T-helper 1 cell treated with Interleukin-12 subunit alpha and Interleukin-12 subunit beta and Interleukin-4 antibody, amounts not matched to agents 30 μg/mL and 1 μg/mL, for 36 hours (primary cell): ENCODE measurements around the gene SLC25A19.
A peak's percentile ranks its signal among the peaks of the same experiment; 100 is the strongest.
"Not testable (repeated sequence)": the region's sequence is repeated elsewhere in the genome, so short reads cannot be mapped to it uniquely, and the experiment has no call there.

Experiments
- H3K27ac Mint-ChIP-seq: one replicate; pipeline ENCODE4 v1.8.0; 2021; ENCODE audit warnings: mild to moderate bottlenecking, mixed read lengths
- H3K27me3 Mint-ChIP-seq: one replicate; pipeline ENCODE4 v1.8.0; 2021; ENCODE audit warnings: low read depth, mixed read lengths
- H3K36me3 Mint-ChIP-seq: one replicate; pipeline ENCODE4 v1.8.0; 2021; ENCODE audit warnings: low read depth, mixed read lengths
- H3K4me1 Mint-ChIP-seq: one replicate; pipeline ENCODE4 v1.8.0; 2021; ENCODE audit warnings: low read depth, mixed read lengths
- H3K4me3 Mint-ChIP-seq: one replicate; pipeline ENCODE4 v1.8.0; 2021; ENCODE audit warnings: mild to moderate bottlenecking, moderate library complexity, mixed read lengths
- H3K9me3 Mint-ChIP-seq: one replicate; pipeline ENCODE4 v1.8.0; 2021; ENCODE audit warnings: mixed read lengths

Gene SLC25A19

DNA sequence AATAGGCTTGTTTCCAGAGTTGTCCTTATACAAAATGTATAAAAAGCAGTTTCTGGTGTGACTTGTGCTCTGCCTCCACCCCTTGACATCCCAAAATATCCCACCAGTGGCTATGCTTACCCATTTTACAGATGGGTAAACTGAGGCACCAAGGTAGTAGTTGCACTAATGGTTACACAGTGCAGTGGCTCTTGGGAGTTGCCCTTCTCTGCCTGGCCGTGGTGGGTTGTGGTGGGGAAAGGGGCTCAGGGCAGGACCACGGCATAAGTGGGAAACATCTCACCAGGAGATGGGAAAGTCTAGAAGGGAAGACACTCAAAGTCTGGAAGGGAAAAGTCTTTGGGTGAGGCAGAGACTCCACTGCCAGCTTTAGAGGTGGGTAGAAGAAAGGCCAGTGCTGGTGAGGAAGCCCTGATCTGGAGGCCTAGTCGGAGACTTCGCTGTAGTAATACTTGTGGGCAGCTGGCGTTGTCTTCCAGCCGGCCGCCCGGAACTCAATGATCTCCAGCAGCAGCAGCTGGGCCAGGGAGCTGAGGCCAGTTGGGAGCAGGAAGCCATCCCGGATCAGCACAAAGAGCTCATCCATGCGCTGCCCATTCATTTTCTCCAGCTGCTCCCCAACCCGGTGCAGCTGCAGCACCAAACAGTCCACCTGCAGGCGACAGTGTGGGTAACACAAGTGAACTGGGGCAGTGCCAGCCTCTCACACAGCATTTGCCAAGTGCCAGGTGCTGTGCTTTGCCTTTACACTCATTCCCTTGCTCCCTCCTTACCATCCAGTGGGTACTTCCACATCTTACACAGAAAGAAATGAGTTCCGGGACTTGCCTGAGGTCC, 22.7 kb downstream of the SLC25A19 start:
- Mint-ChIP-seq H3K36me3 (peaks cover 6% of the 10 kb centered on the region), H3K27me3 (no peaks in the 10 kb centered on the region), H3K4me3 (no peak overlapping the region), H3K4me1 (peaks cover 21% of the 10 kb centered on the region), H3K27ac (no peak overlapping the region), H3K9me3 (no peaks in the 10 kb centered on the region)

DNA sequence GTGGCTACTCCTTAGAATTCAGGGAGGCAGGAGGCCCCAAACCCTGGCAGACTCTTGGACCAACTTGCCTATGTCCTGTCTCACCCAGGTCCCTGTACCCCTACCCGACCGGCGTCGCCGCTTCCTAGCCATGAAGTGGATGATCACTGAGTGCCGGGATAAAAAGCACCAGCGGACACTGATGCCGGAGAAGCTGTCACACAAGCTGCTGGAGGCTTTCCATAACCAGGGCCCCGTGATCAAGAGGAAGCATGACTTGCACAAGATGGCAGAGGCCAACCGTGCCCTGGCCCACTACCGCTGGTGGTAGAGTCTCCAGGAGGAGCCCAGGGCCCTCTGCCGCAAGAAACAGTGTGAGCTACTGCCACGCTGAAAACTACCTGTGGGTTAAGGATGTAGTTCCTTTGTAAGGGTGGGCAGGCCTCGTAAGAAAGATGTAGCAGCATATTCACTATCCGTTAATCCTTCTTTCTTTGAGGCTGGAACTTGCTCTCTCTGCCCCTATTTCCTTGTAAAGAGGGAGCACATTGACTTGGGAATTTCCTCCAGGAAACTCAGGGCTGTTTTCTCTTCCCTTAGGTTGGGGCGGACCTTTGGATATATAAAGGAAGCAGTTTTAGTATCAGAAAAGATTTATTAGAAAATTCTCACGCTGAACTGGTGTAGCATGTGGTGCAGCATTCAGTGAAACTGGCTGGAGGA, 23.5 kb downstream of the SLC25A19 start:
- Mint-ChIP-seq H3K36me3 (peaks cover 6% of the 10 kb centered on the region), H3K27me3 (no peaks in the 10 kb centered on the region), H3K4me3 (no peak overlapping the region), H3K4me1 (peaks cover 23% of the 10 kb centered on the region), H3K27ac (no peak overlapping the region), H3K9me3 (no peaks in the 10 kb centered on the region)

DNA sequence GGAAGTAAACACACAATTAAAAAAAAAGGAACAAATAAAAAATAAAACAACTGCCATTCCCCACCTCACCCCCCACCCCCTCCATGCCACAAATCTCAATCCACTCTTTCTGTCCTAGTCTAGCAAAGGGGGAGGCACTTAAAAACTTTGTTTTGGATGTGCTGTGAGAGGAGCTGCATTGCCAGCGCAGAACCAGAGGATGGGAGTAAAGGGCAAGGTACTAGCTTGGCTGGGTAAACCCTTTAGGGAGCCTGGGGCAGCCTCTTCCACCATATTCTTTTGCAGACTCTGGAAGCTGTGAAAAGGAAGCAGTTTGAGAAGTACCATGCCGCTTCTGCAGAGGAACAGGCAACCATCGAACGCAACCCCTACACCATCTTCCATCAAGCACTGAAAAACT, 26.2 kb downstream of the SLC25A19 start:
- H3K27me3 Mint-ChIP-seq, result no peaks in the 10 kb centered on the region
- H3K36me3 Mint-ChIP-seq, result peaks cover 7% of the 10 kb centered on the region
- H3K27ac Mint-ChIP-seq, result no peak overlapping the region
- peak overlapping the region; percentile 98 for H3K4me3 Mint-ChIP-seq
- peaks cover 27% of the 10 kb centered on the region for H3K4me1 Mint-ChIP-seq
- H3K9me3 Mint-ChIP-seq, result no peaks in the 10 kb centered on the region

DNA sequence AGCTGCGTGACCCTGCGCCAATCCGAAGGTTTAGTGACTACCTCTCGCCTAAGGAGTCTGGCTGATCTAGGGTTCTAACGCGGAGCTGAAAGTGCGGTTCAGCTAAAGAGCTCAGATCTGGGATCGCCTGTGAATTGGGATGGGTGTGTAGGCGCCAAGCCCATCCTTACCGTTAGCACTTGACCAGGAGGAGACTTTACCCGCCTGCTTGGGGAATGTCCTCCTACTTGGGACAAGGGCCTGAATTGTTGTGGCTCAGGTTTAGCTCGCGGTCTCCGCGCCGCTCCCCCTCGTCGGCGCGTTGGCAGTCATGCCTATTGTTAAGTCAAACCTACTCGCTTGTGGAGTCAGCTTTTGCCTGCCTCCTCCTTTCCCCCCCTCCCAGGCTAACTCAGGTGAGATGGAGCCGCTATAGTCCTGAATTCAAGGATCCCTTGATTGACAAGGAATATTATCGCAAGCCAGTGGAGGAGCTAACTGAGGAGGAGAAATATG, 27.1 kb downstream of the SLC25A19 start:
- Mint-ChIP-seq H3K27ac (peak overlapping the region; percentile 97), H3K9me3 (no peaks in the 10 kb centered on the region), H3K4me1 (peaks cover 30% of the 10 kb centered on the region), H3K36me3 (peaks cover 10% of the 10 kb centered on the region), H3K4me3 (peak overlapping the region; percentile 98), H3K27me3 (no peaks in the 10 kb centered on the region)

DNA sequence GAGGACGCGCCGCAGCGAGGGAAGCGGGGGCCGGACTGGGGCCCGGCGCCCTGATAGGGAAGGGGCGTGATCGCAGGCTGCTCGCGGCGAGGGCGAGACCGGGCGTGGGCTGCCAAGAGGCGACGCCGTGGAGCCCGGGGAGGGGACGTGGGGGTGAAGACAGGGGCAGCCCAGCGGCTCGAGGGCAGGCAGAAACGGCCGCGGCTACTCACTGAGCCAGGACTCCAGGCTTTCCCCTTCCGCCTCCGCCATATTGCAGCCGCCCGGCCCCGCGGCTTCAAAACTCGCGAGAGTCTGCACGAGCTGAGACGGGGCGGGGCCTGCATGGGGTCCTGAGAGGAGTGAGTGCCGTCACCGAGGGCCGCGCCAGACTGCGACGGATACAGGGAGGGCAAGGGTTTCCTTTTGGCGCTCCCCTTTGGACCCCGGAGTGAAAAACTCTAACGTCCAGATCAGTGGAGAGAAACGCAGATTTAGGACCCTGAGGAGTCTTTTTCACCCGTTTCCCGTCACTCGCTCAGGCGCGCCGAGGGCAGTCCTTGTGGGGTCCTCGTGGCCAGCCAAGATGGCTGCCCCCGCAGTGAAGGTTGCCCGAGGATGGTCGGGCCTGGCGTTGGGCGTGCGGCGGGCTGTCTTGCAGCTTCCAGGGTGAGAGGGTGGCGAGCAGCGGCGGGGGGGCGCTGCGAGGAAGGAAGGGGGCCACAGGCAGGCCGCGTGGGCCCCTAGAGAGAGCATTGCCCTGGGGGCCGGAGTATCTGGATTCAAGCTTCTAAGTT, 27.7 kb downstream of the SLC25A19 start, which contains the start of the genes GGA3 and MRPS7:
Gene GGA3 (minus strand): TSS at position 271 of the 776 bp plus-strand sequence. CDS start 19 bp downstream, at position 252.
Gene MRPS7 (plus strand): TSS at position 544 of the 776 bp plus-strand sequence. CDS start 22 bp downstream, at position 566.
- Mint-ChIP-seq H3K4me1 (peaks cover 30% of the 10 kb centered on the region), H3K27ac (peak within 1 kb of the TSS; percentile 97), H3K27me3 (no peaks in the 10 kb centered on the region), H3K4me3 (peak within 1 kb of the TSS; percentile 98), H3K36me3 (peaks cover 10% of the 10 kb centered on the region), H3K9me3 (no peaks in the 10 kb centered on the region)

DNA sequence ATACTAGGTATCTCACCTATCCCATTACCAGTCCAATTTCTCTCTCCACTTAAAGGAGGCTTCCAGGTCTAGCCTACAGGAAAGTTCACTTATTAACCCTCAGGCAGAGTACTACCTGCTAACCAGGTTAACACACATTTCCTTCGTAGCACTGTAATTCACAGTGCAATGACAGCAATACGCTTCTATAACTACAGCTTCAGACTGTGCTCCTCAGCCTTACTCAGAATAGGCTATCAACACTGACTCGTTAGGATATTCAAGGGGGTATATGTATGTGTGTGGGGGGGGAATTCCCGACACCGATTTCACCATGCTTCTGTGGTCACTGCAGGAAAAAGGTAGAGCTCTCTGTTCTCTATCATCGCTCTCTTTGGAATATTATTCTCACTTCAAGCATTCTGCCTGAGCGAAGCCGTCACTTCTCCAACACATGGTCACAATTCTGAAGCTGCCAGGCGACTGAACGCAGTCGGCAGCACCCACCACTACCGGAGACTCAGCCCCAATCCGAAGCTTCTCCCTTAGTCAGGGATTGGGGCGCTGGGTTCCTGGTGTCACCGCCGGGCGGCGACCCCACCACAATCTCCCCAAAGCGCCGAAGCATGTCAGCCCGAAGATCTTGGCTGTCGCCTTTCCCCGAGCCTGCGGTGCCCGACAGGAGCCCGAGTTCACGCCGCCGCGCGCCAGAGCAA, 28.4 kb downstream of the SLC25A19 start:
- no peaks in the 10 kb centered on the region for H3K9me3 Mint-ChIP-seq
- peak overlapping the region; percentile 98 for H3K4me3 Mint-ChIP-seq
- peak overlapping the region; percentile 97 for H3K27ac Mint-ChIP-seq
- peaks cover 30% of the 10 kb centered on the region for H3K4me1 Mint-ChIP-seq
- peaks cover 10% of the 10 kb centered on the region for H3K36me3 Mint-ChIP-seq
- H3K27me3 Mint-ChIP-seq, result no peaks in the 10 kb centered on the region

DNA sequence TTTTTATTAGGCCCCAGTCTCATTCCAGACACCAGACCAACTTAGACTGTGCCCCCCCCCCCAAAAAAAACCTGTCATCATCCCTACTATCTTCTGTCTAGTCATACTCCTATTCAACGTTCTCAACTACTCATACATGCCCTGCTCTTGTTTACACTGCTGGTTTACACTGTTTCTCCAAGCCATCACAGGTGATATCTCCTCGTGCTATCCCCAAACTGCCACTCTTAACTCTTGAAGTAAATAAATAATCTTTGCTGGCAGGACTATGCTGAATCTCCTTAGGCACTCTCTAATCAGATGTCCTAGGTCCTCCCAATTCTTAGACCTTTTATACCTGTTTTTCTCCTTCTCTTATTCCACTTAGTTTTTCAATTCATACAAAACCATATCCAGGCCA, 32.0 kb downstream of the SLC25A19 start:
- H3K9me3 Mint-ChIP-seq, H3K36me3 Mint-ChIP-seq, H3K27ac Mint-ChIP-seq, H3K27me3 Mint-ChIP-seq, H3K4me3 Mint-ChIP-seq: not testable (repeated sequence)
- H3K4me1 Mint-ChIP-seq, result peaks cover 33% of the 10 kb centered on the region

DNA sequence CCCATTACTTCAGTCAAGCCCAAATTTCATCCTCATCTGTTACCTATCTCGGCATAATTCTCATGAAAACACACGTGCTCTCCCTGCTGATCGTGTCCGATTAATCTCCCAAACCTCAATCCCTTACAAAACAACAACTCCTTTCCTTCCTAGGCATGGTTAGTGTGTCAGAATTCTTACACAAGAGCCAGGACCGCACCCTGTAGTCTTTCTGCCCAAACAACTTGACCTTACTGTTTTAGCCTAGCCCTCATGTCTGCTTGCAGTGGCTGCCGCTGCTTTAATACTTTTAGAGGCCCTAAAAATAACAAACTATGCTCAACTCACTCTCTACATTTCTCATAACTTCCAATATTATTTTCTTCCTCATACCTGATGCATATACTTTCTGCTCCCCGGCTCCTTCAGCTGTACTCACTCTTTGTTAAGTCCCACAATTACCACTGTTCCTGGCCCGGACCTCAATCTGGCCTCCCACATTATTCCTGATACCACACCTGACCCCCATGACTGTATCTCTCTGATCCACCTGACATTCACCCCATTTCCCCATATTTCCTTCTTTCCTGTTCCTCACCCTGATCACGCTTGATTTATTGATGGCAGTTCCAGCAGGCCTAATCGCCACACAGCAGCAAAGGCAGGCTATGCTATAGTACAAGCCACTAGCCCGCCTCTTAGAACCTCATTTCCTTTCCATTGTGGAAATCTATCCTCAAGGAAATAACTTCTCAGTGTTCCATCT, 33.1 kb downstream of the SLC25A19 start:
- not testable (repeated sequence) for H3K27me3 Mint-ChIP-seq, H3K36me3 Mint-ChIP-seq, H3K4me3 Mint-ChIP-seq, H3K27ac Mint-ChIP-seq, H3K9me3 Mint-ChIP-seq
- H3K4me1 Mint-ChIP-seq, result peaks cover 36% of the 10 kb centered on the region

DNA sequence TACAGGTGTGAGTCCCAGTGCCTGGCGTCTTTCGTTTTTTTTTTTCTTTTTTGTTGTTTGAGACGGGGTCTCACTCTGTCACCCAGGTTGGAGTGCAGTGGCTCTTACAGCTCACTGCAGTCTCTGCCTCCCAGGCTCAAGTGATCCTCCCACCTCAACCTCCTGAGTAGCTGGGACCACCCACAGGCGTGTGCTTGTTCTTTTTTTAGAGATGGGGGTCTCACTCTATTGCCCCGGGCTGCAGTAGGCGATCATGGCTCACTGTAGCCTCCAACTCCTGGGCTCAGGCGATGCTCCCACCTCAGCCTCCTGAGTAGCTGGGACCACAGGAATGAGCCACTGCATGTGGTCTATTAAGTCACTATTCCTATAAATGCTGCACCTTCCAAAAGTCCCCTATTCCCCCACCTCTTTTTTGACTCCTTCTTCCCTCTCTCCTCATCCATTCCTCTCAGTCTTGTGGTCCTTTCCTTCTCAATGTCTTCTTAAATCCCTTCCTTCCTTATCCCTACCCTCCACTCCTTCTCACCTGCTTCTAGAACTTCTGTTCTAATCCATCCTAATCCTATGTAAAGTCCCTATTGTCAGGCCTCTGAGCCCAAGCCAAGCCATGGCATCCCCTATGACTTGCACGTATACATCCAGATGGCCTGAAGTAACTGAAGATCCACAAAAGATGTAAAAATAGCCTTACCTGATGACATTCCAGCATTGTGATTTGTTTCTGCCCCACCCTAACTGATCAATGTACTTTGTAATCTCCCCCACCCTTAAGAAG, 37.0 kb downstream of the SLC25A19 start:
- Mint-ChIP-seq H3K27me3 (no peaks in the 10 kb centered on the region), H3K36me3 (peaks cover 5% of the 10 kb centered on the region), H3K4me1 (peaks cover 34% of the 10 kb centered on the region), H3K9me3 (no peaks in the 10 kb centered on the region), H3K4me3 (peak overlapping the region; percentile 6), H3K27ac (peak overlapping the region; percentile 58)

DNA sequence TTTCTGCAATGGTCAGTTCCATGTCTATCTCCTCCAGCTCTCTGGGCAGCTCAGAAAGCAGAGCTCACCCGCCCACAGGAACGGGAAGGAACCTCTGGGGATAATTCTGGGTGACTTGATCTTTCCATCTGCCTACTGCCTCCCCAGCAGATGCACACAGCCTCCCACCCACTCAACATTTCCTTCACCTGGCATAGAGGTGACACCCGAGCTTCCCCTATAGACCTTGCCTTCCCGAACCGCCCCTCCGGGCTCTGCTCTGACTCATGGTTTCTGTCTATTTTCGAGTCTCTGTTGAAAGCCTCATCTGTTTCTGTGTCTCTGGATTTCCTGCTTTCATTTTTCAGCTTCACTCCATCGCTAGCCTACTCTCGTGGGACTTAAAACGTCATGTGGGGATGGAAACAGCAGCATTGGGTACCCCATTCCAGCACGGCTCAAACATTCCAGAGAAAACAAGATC, 39.2 kb downstream of the SLC25A19 start:
- Mint-ChIP-seq H3K27ac (peak overlapping the region; percentile 92), H3K9me3 (no peaks in the 10 kb centered on the region), H3K4me1 (peaks cover 32% of the 10 kb centered on the region), H3K36me3 (peaks cover 11% of the 10 kb centered on the region), H3K4me3 (peak overlapping the region; percentile 73), H3K27me3 (no peaks in the 10 kb centered on the region)

DNA sequence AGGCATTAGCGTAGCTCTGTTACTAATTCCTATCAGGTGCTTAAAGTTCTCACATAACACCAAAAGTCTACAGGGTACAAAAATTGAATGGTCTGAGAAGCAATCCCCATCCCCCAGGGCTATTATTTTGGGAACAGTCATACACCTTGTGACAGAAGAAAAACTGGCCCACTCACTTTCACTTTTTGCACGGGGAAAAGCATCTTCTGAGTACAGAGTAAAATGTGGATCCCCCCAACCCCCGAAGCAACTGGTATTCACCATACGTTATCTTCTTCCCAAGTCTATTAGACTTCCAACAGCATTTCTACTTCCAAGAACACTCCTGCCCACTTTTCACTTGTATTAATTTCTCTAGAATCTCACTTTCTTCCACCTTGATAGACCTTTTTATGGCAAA, 39.7 kb downstream of the SLC25A19 start:
- Mint-ChIP-seq H3K36me3 (peaks cover 12% of the 10 kb centered on the region), H3K9me3 (no peaks in the 10 kb centered on the region), H3K4me3 (peak overlapping the region; percentile 73), H3K27me3 (no peaks in the 10 kb centered on the region), H3K4me1 (peaks cover 34% of the 10 kb centered on the region), H3K27ac (peak overlapping the region; percentile 92)

DNA sequence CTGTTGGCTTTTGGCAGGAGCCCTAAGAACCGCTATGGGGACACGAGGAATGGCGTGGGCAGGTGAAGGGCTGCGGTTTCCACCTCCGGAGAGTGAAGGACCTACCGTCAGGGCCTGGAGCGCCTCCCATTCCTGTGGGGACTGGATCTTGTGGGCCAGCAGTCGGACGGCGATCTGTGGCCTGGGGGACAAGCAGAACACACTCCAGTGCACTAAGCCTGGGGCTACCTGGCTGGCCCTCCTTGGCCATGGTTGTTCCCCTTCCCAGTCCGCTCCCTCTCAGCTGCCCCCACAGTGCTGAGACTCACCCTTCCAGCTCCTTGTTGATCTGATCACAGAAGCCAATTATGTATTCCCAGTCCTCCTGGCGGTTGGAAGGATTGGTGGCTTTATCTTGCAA, 42.8 kb downstream of the SLC25A19 start:
- Mint-ChIP-seq H3K36me3 (peaks cover 35% of the 10 kb centered on the region), H3K27me3 (no peaks in the 10 kb centered on the region), H3K4me1 (peaks cover 40% of the 10 kb centered on the region), H3K4me3 (no peak overlapping the region), H3K9me3 (no peaks in the 10 kb centered on the region), H3K27ac (no peak overlapping the region)

DNA sequence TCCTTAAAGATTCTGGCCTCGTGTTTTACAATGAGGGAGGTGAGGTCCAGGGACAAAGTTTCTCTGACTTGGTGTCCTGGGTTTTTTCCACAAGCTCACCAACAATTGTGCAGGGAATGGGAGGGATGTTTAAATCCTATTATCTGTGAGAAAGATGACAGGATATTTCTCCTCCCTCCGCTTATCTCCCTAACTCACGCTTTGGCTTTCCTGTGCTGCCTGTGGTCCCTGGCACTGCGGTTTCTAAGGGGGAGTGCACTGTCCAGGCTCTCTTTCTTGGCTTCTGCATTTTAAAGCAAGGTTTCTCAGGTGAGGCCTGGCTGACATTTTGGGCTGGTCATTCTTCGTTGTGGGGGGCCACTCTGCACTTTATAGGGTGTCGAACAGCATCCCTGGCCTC, 44.2 kb downstream of the SLC25A19 start:
- H3K36me3 Mint-ChIP-seq, result peaks cover 39% of the 10 kb centered on the region
- no peak overlapping the region for H3K4me3 Mint-ChIP-seq
- H3K27me3 Mint-ChIP-seq, result no peaks in the 10 kb centered on the region
- no peaks in the 10 kb centered on the region for H3K9me3 Mint-ChIP-seq
- no peak overlapping the region for H3K27ac Mint-ChIP-seq
- H3K4me1 Mint-ChIP-seq, result peaks cover 36% of the 10 kb centered on the region
